ENCODE data around the gene CNN2. TPM values are rescaled to one million over a fixed set of nuclear protein-coding genes. Genes with fewer than 3 reads are reported as not detected.

CNN2 gene
- total RNA-seq, 1 experiment from 2014 or later: 194 TPM

- Mint-ChIP-seq H3K4me1 (ENCODE audit: low read depth, unreplicated experiment) (peaks cover 7% of the 10 kb centered on the region), H3K4me3 (ENCODE audit: unreplicated experiment) (no peak overlapping the region), H3K27me3 (ENCODE audit: insufficient read depth, unreplicated experiment) (no peaks in the 10 kb centered on the region), H3K27ac (ENCODE audit: unreplicated experiment) (no peak overlapping the region), H3K36me3 (ENCODE audit: insufficient read depth, unreplicated experiment) (peaks cover 34% of the 10 kb centered on the region), H3K9me3 (ENCODE audit: unreplicated experiment) (no peaks in the 10 kb centered on the region)
- ChIA-PET CTCF (interaction anchor here (0.5 kb wide), 1 partner anchor 136 kb away, joined by 3 read pairs; no protein-coding TSS in a partner anchor), POLR2A (no interaction called here)
- Histone ChIP-seq H3K4me3 (ENCODE audit: low read depth, low read length) (no peak overlapping the region), H3K9me3 (no peaks in the 10 kb centered on the region), H3K36me3 (ENCODE audit: control insufficient read depth, insufficient read depth, low read length) (no peaks in the 10 kb centered on the region; the same call in 1 of the 2 replicates), H3K4me1 (peaks cover 23% of the 10 kb centered on the region), H3K27me3 (replicated peaks; ENCODE audit: control insufficient read depth, insufficient read depth, low read length) (no peaks in the 10 kb centered on the region)
- no peak for DNase-seq
- intact Hi-C loops (cut with micrococcal nuclease; ENCODE audit: unreplicated experiment): no loop called here
- BruUV-seq (replicated peaks): no TSS peak
- TF ChIP-seq CTCF (IDR thresholded peaks at IDR 0.05; ENCODE audit: insufficient read depth in 1 of 2, low read depth in 1 of 2, low read length in 1 of 2, severe bottlenecking in 1 of 2, unreplicated experiment in 1 of 2): no peak
These were observed 9.7 kb upstream of the CNN2 start for GRCh38 chr19:1016647-1017114.

- DNase-seq: no peak
- no peak overlapping the region for H3K4me3 ChIP-seq (ENCODE audit: low read depth, low read length)
These were observed 9.1 kb upstream of the CNN2 start for GRCh38 chr19:1017115-1017905.

GRCh38 chr19:1017906-1018305 lies 8.5 kb upstream of the CNN2 start:
- Mint-ChIP-seq H3K36me3 (ENCODE audit: insufficient read depth, unreplicated experiment) (peaks cover 38% of the 10 kb centered on the region), H3K9me3 (ENCODE audit: unreplicated experiment) (no peaks in the 10 kb centered on the region), H3K4me3 (ENCODE audit: unreplicated experiment) (no peak overlapping the region), H3K27ac (ENCODE audit: unreplicated experiment) (no peak overlapping the region), H3K27me3 (ENCODE audit: insufficient read depth, unreplicated experiment) (no peaks in the 10 kb centered on the region), H3K4me1 (ENCODE audit: low read depth, unreplicated experiment) (peaks cover 8% of the 10 kb centered on the region)
- no peak for DNase-seq
- intact Hi-C loops (cut with micrococcal nuclease; ENCODE audit: unreplicated experiment): no loop called here
- no peak for TF ChIP-seq CTCF (IDR thresholded peaks at IDR 0.05; ENCODE audit: insufficient read depth in 1 of 2, low read depth in 1 of 2, low read length in 1 of 2, severe bottlenecking in 1 of 2, unreplicated experiment in 1 of 2)
- Histone ChIP-seq H3K4me1 (peaks cover 23% of the 10 kb centered on the region), H3K27me3 (replicated peaks; ENCODE audit: control insufficient read depth, insufficient read depth, low read length) (no peaks in the 10 kb centered on the region), H3K36me3 (ENCODE audit: control insufficient read depth, insufficient read depth, low read length) (no peaks in the 10 kb centered on the region; the same call in 1 of the 2 replicates), H3K4me3 (ENCODE audit: low read depth, low read length) (no peak overlapping the region), H3K9me3 (no peaks in the 10 kb centered on the region)
- CTCF ChIA-PET: no interaction called here
- no TSS peak for BruUV-seq (replicated peaks)
- POLR2A ChIA-PET: no interaction called here

More at GRCh38 chr19:1017115-1017905, 9.1 kb upstream of the CNN2 start:
- no peak for TF ChIP-seq CTCF (IDR thresholded peaks at IDR 0.05; ENCODE audit: insufficient read depth in 1 of 2, low read depth in 1 of 2, low read length in 1 of 2, severe bottlenecking in 1 of 2, unreplicated experiment in 1 of 2)
- ChIA-PET CTCF (interaction anchor here (0.5 kb wide), 1 partner anchor 136 kb away, joined by 3 read pairs; no protein-coding TSS in a partner anchor), POLR2A (no interaction called here)
- no peak overlapping the region for H3K4me3 Mint-ChIP-seq (ENCODE audit: unreplicated experiment)
- no TSS peak for BruUV-seq (replicated peaks)
- no peaks in the 10 kb centered on the region for H3K9me3 Mint-ChIP-seq (ENCODE audit: unreplicated experiment)
- Histone ChIP-seq H3K9me3 (no peaks in the 10 kb centered on the region), H3K4me1 (peaks cover 23% of the 10 kb centered on the region), H3K36me3 (ENCODE audit: control insufficient read depth, insufficient read depth, low read length) (no peaks in the 10 kb centered on the region; the same call in 1 of the 2 replicates), H3K27me3 (replicated peaks; ENCODE audit: control insufficient read depth, insufficient read depth, low read length) (no peaks in the 10 kb centered on the region)
- peaks cover 38% of the 10 kb centered on the region for H3K36me3 Mint-ChIP-seq (ENCODE audit: insufficient read depth, unreplicated experiment)
- H3K4me1 Mint-ChIP-seq (ENCODE audit: low read depth, unreplicated experiment): peaks cover 8% of the 10 kb centered on the region
- intact Hi-C loops (cut with micrococcal nuclease; ENCODE audit: unreplicated experiment): no loop called here
- no peak overlapping the region for H3K27ac Mint-ChIP-seq (ENCODE audit: unreplicated experiment)
- no peaks in the 10 kb centered on the region for H3K27me3 Mint-ChIP-seq (ENCODE audit: insufficient read depth, unreplicated experiment)
